ENCODE measurements around the gene PPP2R5B.
A peak's percentile ranks its signal among the peaks of the same experiment; 100 is the strongest.

Gene PPP2R5B

DNA sequence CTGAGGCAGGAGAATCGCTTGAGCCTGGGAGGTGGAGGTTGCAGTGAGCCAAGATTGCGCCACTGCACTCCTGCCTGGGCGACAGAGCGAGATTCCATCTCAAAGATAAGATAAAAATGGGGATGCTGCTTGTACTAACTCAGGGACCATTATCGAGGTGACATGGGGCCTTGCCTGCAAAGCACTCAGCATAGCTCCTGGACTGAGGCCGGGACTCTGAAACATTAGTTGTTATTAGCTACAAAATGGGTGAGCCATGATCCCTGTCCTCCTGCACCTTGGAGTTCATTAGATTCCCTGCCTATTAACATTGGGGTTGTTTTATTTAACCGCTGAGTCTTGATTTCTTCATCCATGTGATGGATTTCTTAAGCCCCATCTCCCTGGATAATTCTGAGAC lies 5.1 kb downstream of the PPP2R5B start:
- DNase-seq (ENCODE audit: low spot score), result no peak

DNA sequence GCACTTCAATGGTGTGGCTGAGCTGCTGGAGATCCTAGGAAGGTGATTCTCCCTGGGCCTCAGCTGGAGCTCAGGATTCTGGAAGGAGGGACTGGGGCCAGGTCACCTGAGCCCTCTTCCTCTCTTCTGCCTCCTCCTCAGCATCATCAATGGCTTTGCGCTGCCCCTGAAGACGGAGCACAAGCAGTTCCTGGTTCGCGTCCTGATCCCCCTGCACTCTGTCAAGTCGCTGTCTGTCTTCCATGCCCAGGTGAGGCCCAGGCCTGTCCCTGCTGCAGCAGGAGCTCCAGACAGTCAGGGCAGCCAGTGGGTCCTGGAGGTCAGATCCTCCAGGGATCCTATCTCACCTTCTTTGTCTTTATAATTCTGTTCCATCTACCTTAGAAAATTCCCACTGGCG lies 5.9 kb downstream of the PPP2R5B start:
- no peak for DNase-seq (ENCODE audit: low spot score)

DNA sequence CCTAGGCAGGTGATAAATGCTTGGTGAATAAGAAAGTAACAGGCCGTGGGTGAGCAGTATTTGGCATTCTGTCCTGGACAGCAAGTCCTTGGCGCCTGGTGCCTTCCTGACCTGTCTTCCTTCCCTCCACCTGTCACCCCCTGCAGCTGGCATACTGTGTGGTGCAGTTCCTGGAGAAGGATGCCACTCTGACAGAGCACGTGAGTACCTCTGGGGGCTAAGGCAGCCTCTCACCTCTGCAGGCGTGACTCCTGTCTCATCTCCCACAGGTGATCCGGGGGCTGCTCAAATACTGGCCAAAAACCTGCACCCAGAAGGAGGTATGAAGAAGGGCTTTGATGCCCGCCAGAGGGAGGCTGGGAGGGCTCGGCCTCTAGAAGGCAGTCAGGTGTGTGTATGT lies 6.8 kb downstream of the PPP2R5B start:
- DNase-seq (ENCODE audit: low spot score), result no peak

DNA sequence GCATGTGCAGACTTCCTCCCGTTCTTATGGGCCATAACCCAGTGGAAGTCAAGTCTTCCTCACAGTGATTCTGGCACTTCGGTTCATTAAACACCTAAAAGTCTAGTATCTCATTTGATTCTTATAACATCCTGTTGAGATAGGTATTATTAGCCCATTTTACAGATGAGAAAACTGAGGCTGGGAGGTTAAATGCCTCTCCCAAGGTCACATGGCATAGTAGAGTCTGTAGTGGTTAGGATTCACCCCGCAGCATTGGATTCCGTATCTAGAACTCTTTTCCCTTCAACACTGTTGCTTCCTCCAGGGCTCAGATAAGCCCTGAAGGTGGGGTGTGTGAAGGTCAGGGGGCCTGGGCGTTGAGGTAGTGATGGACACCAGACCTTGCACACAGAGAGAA lies 7.8 kb downstream of the PPP2R5B start:
- DNase-seq (ENCODE audit: low spot score), result no peak

GRCh38 chr11:64933213-64933934 lies 8.9 kb downstream of the PPP2R5B start:
- no peak for DNase-seq (ENCODE audit: low spot score)

DNA sequence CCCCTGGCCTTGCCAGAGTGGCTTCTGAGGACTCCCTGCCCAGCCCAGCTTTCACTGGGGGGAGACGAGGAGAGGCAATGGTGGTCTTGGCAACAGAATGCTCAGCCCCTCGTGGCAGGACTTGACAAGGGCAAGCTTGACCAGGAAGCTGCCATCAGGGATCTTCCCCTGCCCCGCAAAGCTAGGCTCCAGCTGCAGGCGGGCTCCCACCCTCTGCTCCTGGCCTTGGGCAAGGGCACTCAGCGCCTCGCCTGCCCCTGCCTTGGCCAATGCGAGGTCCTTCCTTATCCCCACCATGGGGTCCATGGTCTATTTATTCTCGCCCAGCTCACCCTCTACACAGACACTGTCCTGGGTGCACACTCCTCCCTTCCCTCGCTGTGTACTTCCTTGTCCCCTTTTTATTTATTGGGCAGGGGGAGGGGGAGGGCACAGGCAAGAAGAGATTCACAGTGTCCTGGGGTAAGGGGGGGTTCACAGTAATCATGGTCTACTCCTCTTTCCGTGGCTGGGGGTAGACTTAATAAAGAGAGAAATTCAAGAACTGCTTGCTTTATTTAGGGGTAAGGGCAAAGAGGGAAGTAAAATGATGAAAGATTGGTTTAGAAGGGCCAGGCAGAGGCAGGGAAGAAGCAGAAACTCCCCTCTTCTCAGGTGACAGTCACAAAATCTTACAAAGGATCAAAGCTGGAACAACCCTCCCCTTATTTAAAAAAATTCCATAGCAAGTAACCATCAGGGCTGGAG lies 9.6 kb downstream of the PPP2R5B start:
- DNase-seq (ENCODE audit: low spot score), result no peak

DNA sequence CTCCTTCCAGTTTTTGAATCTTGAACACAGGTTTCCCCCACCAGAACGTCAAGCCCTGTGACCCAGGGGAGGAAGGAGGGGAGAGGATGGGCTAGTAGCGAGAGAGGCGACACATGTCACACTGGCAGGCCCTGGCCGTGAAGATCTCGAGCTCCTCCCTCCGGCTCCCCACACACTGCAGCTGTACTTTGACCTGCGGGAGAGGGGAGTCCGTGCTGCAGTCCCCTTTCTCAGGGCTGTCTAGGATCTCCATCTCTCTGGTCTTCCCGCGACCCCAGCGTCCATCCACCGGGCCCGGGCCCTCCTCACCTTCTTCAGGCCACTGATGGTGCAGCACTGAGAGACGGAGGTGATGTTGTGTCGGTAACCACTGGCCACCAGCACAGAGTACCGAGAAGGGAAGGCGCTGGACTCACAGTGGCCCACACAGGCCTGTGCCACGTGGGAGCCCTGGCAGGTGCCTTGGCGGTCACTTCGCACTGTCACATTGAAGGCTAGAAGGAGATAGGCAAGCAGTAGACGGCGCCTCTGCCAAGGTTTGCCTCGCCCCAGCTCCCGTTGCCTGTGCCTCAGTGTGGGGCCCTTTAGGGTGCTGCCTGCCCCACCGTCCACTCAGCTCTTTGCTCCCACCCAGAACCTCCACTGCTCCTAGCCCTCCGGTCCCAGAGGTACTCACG lies 10.3 kb downstream of the PPP2R5B start:
- DNase-seq (ENCODE audit: low spot score), result no peak

- DNase-seq (ENCODE audit: low spot score), result peak; percentile 62
Measured at GRCh38 chr11:64935359-64936081, 11.0 kb downstream of the PPP2R5B start, which contains the start of gene GPHA2. TSS of gene GPHA2 (minus strand) at chr11:64935893. CDS start at chr11:64935460, 433 bp downstream.

DNA sequence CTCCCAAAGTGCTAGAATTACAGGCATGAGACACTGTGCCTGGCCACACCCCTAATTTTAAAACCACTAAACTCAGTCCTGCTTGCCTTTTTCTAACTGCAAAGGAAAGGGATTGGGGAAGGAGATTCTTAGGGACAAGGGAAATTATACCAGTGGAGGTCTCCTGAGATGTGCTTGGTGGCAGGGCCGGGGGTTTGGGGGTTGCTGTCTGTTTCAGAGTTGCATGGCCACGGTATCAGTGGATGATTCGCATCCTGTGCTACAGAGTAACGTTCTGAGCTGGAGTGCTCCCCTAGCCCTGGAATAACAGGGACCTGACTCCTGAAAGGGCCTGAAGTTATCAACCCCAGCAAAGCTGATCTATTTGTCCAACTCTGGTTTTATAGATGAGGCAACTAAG lies 12.1 kb downstream of the PPP2R5B start:
- no peak for DNase-seq (ENCODE audit: low spot score)

DNA sequence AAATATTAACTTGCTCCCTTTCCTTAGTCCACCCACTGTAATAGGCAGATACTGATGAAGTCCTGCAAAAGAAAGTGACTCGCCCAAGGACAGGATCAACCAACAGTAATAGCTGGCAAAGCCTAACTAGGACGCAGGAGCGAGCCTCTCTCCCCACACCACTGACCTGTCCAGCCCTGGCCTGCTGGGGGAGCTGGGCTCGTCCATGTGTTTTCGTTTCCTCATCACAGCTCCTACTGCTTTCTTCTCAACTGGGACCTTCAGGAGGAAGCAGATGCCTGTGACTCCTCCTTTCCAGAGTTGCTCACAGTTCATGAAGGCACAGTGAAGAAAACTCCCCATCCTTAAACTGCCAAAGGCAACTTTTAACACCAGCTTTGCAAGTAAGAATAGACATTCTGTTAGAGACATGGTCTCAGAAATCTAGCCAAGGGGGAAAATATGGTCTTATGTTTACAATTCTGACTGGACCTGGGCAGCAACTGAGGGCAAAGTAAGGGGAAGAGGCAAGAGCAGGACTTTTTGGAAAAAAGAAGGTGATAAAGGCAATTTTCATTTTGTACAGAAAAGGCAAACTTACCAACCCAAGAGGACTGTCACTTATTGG lies 22.8 kb downstream of the PPP2R5B start:
- DNase-seq (ENCODE audit: low spot score), result no peak

GRCh38 chr11:64951529-64951928 lies 27.0 kb downstream of the PPP2R5B start:
- no peak for DNase-seq (ENCODE audit: low spot score)

GRCh38 chr11:64954201-64954600 lies 29.7 kb downstream of the PPP2R5B start:
- DNase-seq (ENCODE audit: low spot score), result no peak

GRCh38 chr11:64959498-64959897 lies 35.0 kb downstream of the PPP2R5B start:
- DNase-seq (ENCODE audit: low spot score), result no peak

GRCh38 chr11:64960719-64961118 lies 36.2 kb downstream of the PPP2R5B start:
- DNase-seq (ENCODE audit: low spot score), result no peak

- DNase-seq (ENCODE audit: low spot score), result no peak
Measured at GRCh38 chr11:64963072-64963631, 38.7 kb downstream of the PPP2R5B start.

GRCh38 chr11:64967375-64967774 lies 42.9 kb downstream of the PPP2R5B start:
- no peak for DNase-seq (ENCODE audit: low spot score)

DNA sequence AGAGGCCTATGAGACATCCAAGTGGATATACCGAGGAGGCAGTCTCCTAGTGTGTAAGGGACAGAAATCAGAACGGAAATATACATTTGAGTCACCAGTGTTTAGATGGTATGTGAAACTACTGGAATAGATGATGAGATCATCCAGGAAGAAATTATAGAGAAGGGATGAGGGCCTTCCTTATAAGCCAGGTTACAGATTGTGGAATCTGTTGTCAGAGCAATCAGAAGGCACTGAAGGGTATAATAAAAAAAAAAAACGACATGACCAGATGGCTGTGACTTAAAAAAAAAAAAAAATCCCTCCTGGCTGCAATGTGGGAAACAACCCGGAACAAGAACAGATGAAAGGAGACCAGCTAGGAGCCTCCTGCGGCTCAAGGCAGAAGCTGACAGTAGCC lies 44.7 kb downstream of the PPP2R5B start:
- DNase-seq (ENCODE audit: low spot score), result no peak

- no peak for DNase-seq (ENCODE audit: low spot score)
Measured at GRCh38 chr11:64970731-64971151, 46.3 kb downstream of the PPP2R5B start.

GRCh38 chr11:64971421-64972233 lies 47.1 kb downstream of the PPP2R5B start, which contains the start of gene MAJIN:
TSS of gene MAJIN (minus strand) at chr11:64972108. CDS start at chr11:64959405, 12,703 bp downstream.
- peak; percentile 89 for DNase-seq (ENCODE audit: low spot score)

DNA sequence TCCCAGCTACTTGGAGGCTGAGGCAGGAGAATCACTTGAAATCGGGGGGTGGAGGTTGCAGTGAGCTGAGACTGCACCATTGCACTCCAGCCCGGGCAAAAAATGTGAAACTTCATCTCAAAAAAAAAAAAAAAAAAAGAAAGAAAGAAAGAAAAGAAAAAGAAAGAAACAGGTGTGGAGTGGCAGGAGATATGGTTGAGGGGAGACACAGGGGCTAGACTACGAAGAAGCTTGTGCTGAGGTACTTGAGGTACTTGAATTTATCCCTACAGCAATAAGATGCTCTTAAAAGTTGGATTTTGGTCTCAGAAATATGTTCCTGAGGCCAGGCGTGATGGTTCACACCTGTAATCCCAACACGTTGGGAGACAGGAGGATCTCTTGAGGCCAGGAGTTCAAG lies 49.6 kb downstream of the PPP2R5B start:
- no peak for DNase-seq (ENCODE audit: low spot score)

All from AG20443 (cell line).